Mammary epithelial cell (primary cell): ENCODE data around the gene TTC39C.

Source experiments
- CTCF ChIP-seq, 2 donors: IDR thresholded peaks in 1 of 2; conservative IDR thresholded peaks in 1 of 2; 2 replicates each; pipeline ENCODE4 v1.5.1; 2011 to 2012; ENCODE audit warnings: inconsistent platforms in 2 of 2, low read length in 2 of 2, mild to moderate bottlenecking in 2 of 2, control low read depth in 1 of 2, low read depth in 1 of 2; ENCODE audit not compliant: insufficient read depth in 1 of 2; ENCODE audit errors: extremely low read depth in 1 of 2
- EZH2 ChIP-seq: IDR thresholded peaks from 2 replicates; pipeline ENCODE4 v1.6.1; 2012; ENCODE audit warnings: low read length, inconsistent platforms, borderline replicate concordance

GRCh38 chr18:24023185-24023814, 8.7 kb downstream of the TTC39C start:
- TF ChIP-seq CTCF (conservative IDR thresholded peaks at IDR 0.05 in 1 of 2, IDR thresholded peaks at IDR 0.05 in 1 of 2; ENCODE audit: extremely low read depth in 1 of 2, insufficient read depth in 1 of 2, low read depth in 1 of 2, low read length in 2 of 2) (no peak), EZH2 (no peak)
